ENCODE data around the gene CELF6. TPM values are rescaled to one million over a fixed set of nuclear protein-coding genes. Genes with fewer than 3 reads are reported as not detected.

CELF6 gene
- total and polyA plus RNA-seq, 4 donors = 0.10 to 0.92 (median 0.44) TPM

DNA sequence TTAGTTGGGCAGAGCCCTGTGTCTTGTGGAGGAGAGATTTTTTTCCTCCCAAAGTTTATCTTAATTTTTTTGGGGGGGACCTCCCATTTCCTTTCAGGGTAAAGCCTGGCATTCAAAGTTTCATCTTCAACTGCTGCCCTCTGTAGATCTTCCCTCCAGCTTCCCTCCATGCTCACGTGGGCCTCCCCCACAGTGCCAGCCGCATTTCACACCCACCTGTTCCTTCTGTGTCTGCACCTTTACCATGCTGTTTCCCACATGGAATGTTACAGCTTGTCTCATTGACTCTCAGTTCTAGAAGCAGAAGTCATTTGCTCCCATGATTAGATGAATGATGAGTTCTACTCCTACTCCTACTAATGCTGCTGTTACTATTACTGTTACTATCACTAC is 6.5 kb downstream of the CELF6 start:
- 89% methylated on average over 2 of the region's 2 CpGs for WGBS
- Histone ChIP-seq H3K27me3 (ENCODE audit: control insufficient read depth in 4 of 4, insufficient read depth in 4 of 4, low read length in 3 of 4) (no peaks in the 10 kb centered on the region), H3K36me3 (ENCODE audit: control insufficient read depth in 4 of 4, insufficient read depth in 3 of 4, low read depth in 1 of 4, low read length in 3 of 4) (no peaks in the 10 kb centered on the region), H3K4me1 (ENCODE audit: control insufficient read depth in 4 of 4, insufficient read depth in 4 of 4, low read length in 3 of 4) (no peaks in the 10 kb centered on the region), H3K9ac (ENCODE audit: low read depth in 1 of 2, low read length in 2 of 2) (no peak overlapping the region), H3K9me3 (ENCODE audit: control insufficient read depth in 4 of 4, low read length in 3 of 4) (no peaks in the 10 kb centered on the region), H3K4me3 (ENCODE audit: low read depth in 1 of 3, low read length in 3 of 3) (no peak overlapping the region), H3K27ac (ENCODE audit: low read depth in 1 of 2, low read length in 2 of 2) (no peak overlapping the region)
- TF ChIP-seq FOXA2 (IDR thresholded peaks at IDR 0.05) (no peak), GABPA (IDR thresholded peaks at IDR 0.05 in 1 of 2, conservative IDR thresholded peaks at IDR 0.05 in 1 of 2) (no peak), YY1 (IDR thresholded peaks at IDR 0.05) (no peak), RXRA (IDR thresholded peaks at IDR 0.05) (no peak), NR2F2 (IDR thresholded peaks at IDR 0.05) (no peak), TAF1 (conservative IDR thresholded peaks at IDR 0.05) (no peak), EGR1 (IDR thresholded peaks at IDR 0.05; ENCODE audit: low read depth in 2 of 2) (no peak), HNF4G (IDR thresholded peaks at IDR 0.05) (no peak)
- TF ChIP-seq, protein P1, sequence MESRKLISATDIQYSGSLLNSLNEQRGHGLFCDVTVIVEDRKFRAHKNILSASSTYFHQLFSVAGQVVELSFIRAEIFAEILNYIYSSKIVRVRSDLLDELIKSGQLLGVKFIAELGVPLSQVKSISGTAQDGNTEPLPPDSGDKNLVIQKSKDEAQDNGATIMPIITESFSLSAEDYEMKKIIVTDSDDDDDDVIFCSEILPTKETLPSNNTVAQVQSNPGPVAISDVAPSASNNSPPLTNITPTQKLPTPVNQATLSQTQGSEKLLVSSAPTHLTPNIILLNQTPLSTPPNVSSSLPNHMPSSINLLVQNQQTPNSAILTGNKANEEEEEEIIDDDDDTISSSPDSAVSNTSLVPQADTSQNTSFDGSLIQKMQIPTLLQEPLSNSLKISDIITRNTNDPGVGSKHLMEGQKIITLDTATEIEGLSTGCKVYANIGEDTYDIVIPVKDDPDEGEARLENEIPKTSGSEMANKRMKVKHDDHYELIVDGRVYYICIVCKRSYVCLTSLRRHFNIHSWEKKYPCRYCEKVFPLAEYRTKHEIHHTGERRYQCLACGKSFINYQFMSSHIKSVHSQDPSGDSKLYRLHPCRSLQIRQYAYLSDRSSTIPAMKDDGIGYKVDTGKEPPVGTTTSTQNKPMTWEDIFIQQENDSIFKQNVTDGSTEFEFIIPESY (IDR thresholded peaks at IDR 0.05) = no peak
- TF ChIP-seq, protein P2, sequence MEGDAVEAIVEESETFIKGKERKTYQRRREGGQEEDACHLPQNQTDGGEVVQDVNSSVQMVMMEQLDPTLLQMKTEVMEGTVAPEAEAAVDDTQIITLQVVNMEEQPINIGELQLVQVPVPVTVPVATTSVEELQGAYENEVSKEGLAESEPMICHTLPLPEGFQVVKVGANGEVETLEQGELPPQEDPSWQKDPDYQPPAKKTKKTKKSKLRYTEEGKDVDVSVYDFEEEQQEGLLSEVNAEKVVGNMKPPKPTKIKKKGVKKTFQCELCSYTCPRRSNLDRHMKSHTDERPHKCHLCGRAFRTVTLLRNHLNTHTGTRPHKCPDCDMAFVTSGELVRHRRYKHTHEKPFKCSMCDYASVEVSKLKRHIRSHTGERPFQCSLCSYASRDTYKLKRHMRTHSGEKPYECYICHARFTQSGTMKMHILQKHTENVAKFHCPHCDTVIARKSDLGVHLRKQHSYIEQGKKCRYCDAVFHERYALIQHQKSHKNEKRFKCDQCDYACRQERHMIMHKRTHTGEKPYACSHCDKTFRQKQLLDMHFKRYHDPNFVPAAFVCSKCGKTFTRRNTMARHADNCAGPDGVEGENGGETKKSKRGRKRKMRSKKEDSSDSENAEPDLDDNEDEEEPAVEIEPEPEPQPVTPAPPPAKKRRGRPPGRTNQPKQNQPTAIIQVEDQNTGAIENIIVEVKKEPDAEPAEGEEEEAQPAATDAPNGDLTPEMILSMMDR (IDR thresholded peaks at IDR 0.05; ENCODE audit: low read depth, low read length, missing input control) = no peak
- no peak for DNase-seq (ENCODE audit: low spot score)

DNA sequence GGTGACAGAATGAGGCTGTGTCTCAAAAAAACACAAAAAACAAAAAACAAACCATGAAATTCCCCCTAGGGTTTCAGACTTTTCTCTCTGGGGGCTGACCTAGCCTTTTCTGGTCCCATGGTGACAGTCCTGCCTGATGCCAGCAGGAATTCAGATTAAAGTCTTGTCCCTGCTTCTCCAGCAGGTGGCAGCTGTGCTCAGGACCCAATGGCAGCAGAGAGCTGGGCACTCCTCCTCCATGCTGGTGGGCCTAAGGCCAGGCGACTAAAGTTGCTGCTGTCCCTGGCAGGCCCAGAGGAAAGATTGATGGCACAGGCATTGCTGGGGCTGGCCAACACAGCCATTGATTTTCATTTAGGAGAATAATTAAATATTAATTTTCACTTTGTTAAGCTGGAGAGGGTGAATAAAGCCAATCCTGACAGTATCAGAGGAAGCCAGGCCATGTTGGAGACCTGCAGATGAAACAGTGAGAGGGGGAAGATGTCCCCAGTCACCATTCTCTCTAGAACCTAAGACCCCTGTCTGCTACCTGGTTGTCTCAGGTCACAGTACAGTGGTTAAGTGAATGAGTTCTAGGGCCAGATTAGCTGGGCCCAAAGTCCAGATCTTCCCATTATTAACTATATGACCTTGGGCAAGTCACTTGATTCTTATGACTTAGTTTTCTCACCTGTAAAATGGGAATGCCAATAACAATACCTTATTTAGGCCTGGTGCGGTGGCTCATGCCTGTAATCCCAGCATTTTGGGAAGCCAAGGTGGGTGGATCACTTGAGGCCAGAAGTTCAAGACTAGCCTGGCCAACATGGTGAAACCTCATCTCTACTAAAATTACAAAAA is 7.1 kb downstream of the CELF6 start:
- Histone ChIP-seq H3K4me1 (ENCODE audit: control insufficient read depth in 4 of 4, insufficient read depth in 4 of 4, low read length in 3 of 4) (no peaks in the 10 kb centered on the region), H3K9me3 (ENCODE audit: control insufficient read depth in 4 of 4, low read length in 3 of 4) (no peaks in the 10 kb centered on the region), H3K27me3 (ENCODE audit: control insufficient read depth in 4 of 4, insufficient read depth in 4 of 4, low read length in 3 of 4) (no peaks in the 10 kb centered on the region), H3K9ac (ENCODE audit: low read depth in 1 of 2, low read length in 2 of 2) (no peak overlapping the region), H3K36me3 (ENCODE audit: control insufficient read depth in 4 of 4, insufficient read depth in 3 of 4, low read depth in 1 of 4, low read length in 3 of 4) (no peaks in the 10 kb centered on the region), H3K27ac (ENCODE audit: low read depth in 1 of 2, low read length in 2 of 2) (no peak overlapping the region), H3K4me3 (ENCODE audit: low read depth in 1 of 3, low read length in 3 of 3) (no peak overlapping the region)
- DNase-seq (ENCODE audit: low spot score) = peak; percentile 44
- TF ChIP-seq JUND (IDR thresholded peaks at IDR 0.05) (no peak), EGR1 (IDR thresholded peaks at IDR 0.05; ENCODE audit: low read depth in 2 of 2) (no peak), TAF1 (conservative IDR thresholded peaks at IDR 0.05) (no peak), HNF4G (IDR thresholded peaks at IDR 0.05) (no peak), YY1 (IDR thresholded peaks at IDR 0.05) (no peak), GABPA (IDR thresholded peaks at IDR 0.05 in 1 of 2, conservative IDR thresholded peaks at IDR 0.05 in 1 of 2) (no peak), NR2F2 (IDR thresholded peaks at IDR 0.05) (no peak), FOXA1 (IDR thresholded peaks at IDR 0.05) (no peak), SP1 (IDR thresholded peaks at IDR 0.05) (no peak), FOXA2 (IDR thresholded peaks at IDR 0.05) (no peak), RXRA (IDR thresholded peaks at IDR 0.05) (no peak), RAD21 (IDR thresholded peaks at IDR 0.05) (peak; percentile 76 to 87), HNF4A (conservative IDR thresholded peaks at IDR 0.05) (no peak)
- TF ChIP-seq, protein P3, sequence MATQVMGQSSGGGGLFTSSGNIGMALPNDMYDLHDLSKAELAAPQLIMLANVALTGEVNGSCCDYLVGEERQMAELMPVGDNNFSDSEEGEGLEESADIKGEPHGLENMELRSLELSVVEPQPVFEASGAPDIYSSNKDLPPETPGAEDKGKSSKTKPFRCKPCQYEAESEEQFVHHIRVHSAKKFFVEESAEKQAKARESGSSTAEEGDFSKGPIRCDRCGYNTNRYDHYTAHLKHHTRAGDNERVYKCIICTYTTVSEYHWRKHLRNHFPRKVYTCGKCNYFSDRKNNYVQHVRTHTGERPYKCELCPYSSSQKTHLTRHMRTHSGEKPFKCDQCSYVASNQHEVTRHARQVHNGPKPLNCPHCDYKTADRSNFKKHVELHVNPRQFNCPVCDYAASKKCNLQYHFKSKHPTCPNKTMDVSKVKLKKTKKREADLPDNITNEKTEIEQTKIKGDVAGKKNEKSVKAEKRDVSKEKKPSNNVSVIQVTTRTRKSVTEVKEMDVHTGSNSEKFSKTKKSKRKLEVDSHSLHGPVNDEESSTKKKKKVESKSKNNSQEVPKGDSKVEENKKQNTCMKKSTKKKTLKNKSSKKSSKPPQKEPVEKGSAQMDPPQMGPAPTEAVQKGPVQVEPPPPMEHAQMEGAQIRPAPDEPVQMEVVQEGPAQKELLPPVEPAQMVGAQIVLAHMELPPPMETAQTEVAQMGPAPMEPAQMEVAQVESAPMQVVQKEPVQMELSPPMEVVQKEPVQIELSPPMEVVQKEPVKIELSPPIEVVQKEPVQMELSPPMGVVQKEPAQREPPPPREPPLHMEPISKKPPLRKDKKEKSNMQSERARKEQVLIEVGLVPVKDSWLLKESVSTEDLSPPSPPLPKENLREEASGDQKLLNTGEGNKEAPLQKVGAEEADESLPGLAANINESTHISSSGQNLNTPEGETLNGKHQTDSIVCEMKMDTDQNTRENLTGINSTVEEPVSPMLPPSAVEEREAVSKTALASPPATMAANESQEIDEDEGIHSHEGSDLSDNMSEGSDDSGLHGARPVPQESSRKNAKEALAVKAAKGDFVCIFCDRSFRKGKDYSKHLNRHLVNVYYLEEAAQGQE (IDR thresholded peaks at IDR 0.05) = no peak
- TF ChIP-seq, protein P2 (IDR thresholded peaks at IDR 0.05; ENCODE audit: low read depth, low read length, missing input control) = peak; percentile 60
- TF ChIP-seq, protein P4, sequence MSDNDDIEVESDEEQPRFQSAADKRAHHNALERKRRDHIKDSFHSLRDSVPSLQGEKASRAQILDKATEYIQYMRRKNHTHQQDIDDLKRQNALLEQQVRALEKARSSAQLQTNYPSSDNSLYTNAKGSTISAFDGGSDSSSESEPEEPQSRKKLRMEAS (IDR thresholded peaks at IDR 0.05) = no peak
- TF ChIP-seq, protein P5, sequence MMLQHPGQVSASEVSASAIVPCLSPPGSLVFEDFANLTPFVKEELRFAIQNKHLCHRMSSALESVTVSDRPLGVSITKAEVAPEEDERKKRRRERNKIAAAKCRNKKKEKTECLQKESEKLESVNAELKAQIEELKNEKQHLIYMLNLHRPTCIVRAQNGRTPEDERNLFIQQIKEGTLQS (IDR thresholded peaks at IDR 0.05) = peak; percentile 29
- TF ChIP-seq, protein P1 (IDR thresholded peaks at IDR 0.05) = no peak
- 64% methylated on average over 2 of the region's 2 CpGs for WGBS
